GM12865 (cell line): Measurements from ENCODE around the gene POF1B.

Source experiments
- DNase-seq: peaks from one replicate; pipeline ENCODE4 v3.0.0; 2010; ENCODE audit warnings: low read depth
- H3K4me3 ChIP-seq: 2 replicates; pipeline ENCODE4 v1.5.1; 2011; ENCODE audit warnings: mild to moderate bottlenecking, low read depth, low read length, control low read depth
- CTCF ChIP-seq: IDR thresholded peaks from 2 replicates; pipeline ENCODE4 v1.5.1; 2011; ENCODE audit warnings: low read length, control low read depth, low read depth, inconsistent platforms; ENCODE audit not compliant: insufficient read depth; ENCODE audit errors: missing control alignments

The POF1B gene

GRCh38 chrX:85379174-85379907 lies at the start of gene POF1B:
Gene POF1B (minus strand): TSS chrX:85379665. CDS start chrX:85379454, 211 bp downstream.
- DNase-seq, result peak; percentile 41
- TF ChIP-seq CTCF, result no peak
- peak within 1 kb of the TSS; percentile 38 for H3K4me3 ChIP-seq

- TF ChIP-seq CTCF, result no peak
- H3K4me3 ChIP-seq, result no peak overlapping the region
- DNase-seq, result no peak
Measured at GRCh38 chrX:85429066-85429465, 49.6 kb upstream of the POF1B start.

- no peak for TF ChIP-seq CTCF
- no peak overlapping the region for H3K4me3 ChIP-seq
- DNase-seq, result no peak
Measured at GRCh38 chrX:85419293-85419692, 39.8 kb upstream of the POF1B start.

DNA sequence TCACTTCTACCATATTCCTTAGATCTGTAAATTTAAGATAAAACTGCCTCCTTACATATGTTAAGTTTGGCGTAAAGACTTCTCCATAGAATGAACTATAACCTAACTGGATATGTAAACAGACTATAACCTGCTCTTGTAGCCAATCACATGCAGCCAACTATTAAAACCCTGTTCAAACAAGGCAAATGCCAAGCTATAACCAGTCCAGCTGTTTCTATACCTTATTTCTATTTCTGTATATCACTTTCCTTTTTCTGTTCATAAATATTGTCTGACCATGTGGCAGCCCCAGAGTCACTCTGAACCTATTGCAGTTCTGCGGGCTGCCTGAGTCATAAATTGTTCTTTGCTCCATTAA lies 12.4 kb upstream of the POF1B start:
- H3K4me3 ChIP-seq, result no peak overlapping the region
- TF ChIP-seq CTCF, result no peak
- no peak for DNase-seq

- H3K4me3 ChIP-seq, result no peak overlapping the region
- DNase-seq, result no peak
- TF ChIP-seq CTCF, result no peak
Measured at GRCh38 chrX:85391185-85391877, 11.9 kb upstream of the POF1B start.

- no peak for DNase-seq
- H3K4me3 ChIP-seq, result no peak overlapping the region
- no peak for TF ChIP-seq CTCF
Measured at GRCh38 chrX:85381602-85382001, 2.1 kb upstream of the POF1B start.
